Mesothelial cell of epicardium (in vitro differentiated cells): ENCODE data around the gene DCAF12. TPM values are rescaled to one million over a fixed set of nuclear protein-coding genes. Genes with fewer than 3 reads are reported as not detected.

Experiments
- DNase-seq, 2 experiments: peaks; one replicate each; pipeline ENCODE4 v3.0.0; 2021; ENCODE audit warnings: low spot score in 2 of 2; ENCODE audit not compliant: unreplicated experiment in 2 of 2
- H3K27ac Mint-ChIP-seq: 2 replicates; pipeline ENCODE4 v1.8.0; 2021; ENCODE audit warnings: mixed read lengths
- H3K27me3 Mint-ChIP-seq: 2 replicates; pipeline ENCODE4 v1.8.0; 2021; ENCODE audit warnings: low read depth, mixed read lengths
- H3K36me3 Mint-ChIP-seq: 2 replicates; pipeline ENCODE4 v1.8.0; 2021; ENCODE audit warnings: mixed read lengths
- H3K4me1 Mint-ChIP-seq: 2 replicates; pipeline ENCODE4 v1.8.0; 2021; ENCODE audit warnings: mixed read lengths
- H3K4me3 Mint-ChIP-seq: 2 replicates; pipeline ENCODE4 v1.8.0; 2021; ENCODE audit warnings: mild to moderate bottlenecking, moderate library complexity, mixed read lengths
- H3K9me3 Mint-ChIP-seq: 2 replicates; pipeline ENCODE4 v1.8.0; 2021; ENCODE audit warnings: mixed read lengths
- CTCF ChIP-seq: fragments of 200-600 bp; sonication (generic); IDR thresholded peaks from one replicate; pipeline ENCODE4 v1.5.0; 2021; ENCODE audit warnings: antibody characterized with exemption; ENCODE audit not compliant: unreplicated experiment
- total RNA-seq: library from RNA; stranded (reverse); gene quantifications from 3 replicates; pipeline ENCODE4 v1.2.1, GENCODE V29; 2021

DCAF12 gene
- total RNA-seq, 1 donor from 2014 or later: 35.2 TPM

- H3K36me3 Mint-ChIP-seq: no peaks in the 10 kb centered on the region
- no peaks in the 10 kb centered on the region for H3K27me3 Mint-ChIP-seq
Measured at GRCh38 chr9:34059954-34060353, 66.5 kb downstream of the DCAF12 start.

GRCh38 chr9:34059281-34059680 is 67.2 kb downstream of the DCAF12 start:
- DNase-seq: no peak
- TF ChIP-seq CTCF: no peak
- Mint-ChIP-seq H3K27ac (no peak overlapping the region), H3K36me3 (no peaks in the 10 kb centered on the region), H3K4me1 (peaks cover 6% of the 10 kb centered on the region), H3K27me3 (no peaks in the 10 kb centered on the region), H3K4me3 (no peak overlapping the region), H3K9me3 (no peaks in the 10 kb centered on the region)

More at GRCh38 chr9:34059954-34060353, 66.5 kb downstream of the DCAF12 start:
- TF ChIP-seq CTCF: no peak
- Mint-ChIP-seq H3K4me3 (no peak overlapping the region), H3K9me3 (no peaks in the 10 kb centered on the region), H3K4me1 (peaks cover 6% of the 10 kb centered on the region), H3K27ac (no peak overlapping the region)
- DNase-seq: no peak

GRCh38 chr9:34049630-34050384 is 76.7 kb downstream of the DCAF12 start:
- TF ChIP-seq CTCF: no peak
- Mint-ChIP-seq H3K9me3 (no peaks in the 10 kb centered on the region), H3K36me3 (peaks cover 2% of the 10 kb centered on the region), H3K4me1 (peaks cover 32% of the 10 kb centered on the region), H3K27ac (peak overlapping the region; percentile 100), H3K4me3 (peak overlapping the region; percentile 93), H3K27me3 (no peaks in the 10 kb centered on the region)
- DNase-seq: no peak

GRCh38 chr9:34048727-34049629 is 77.5 kb downstream of the DCAF12 start, which contains the start of gene UBAP2:
Gene UBAP2, minus strand, starts transcription at chr9:34048887. Its CDS starts 31,739 bp downstream, at chr9:34017148.
- Mint-ChIP-seq H3K36me3 (peaks cover 2% of the 10 kb centered on the region), H3K9me3 (no peaks in the 10 kb centered on the region), H3K4me3 (peak within 1 kb of the TSS; percentile 93), H3K4me1 (peaks cover 32% of the 10 kb centered on the region), H3K27me3 (no peaks in the 10 kb centered on the region), H3K27ac (peak within 1 kb of the TSS; percentile 100)
- peak; percentile 96 to 98 for DNase-seq
- TF ChIP-seq CTCF: no peak

GRCh38 chr9:34047864-34048726 is 78.4 kb downstream of the DCAF12 start:
- H3K27ac Mint-ChIP-seq: peak overlapping the region; percentile 100
- H3K4me1 Mint-ChIP-seq: peaks cover 32% of the 10 kb centered on the region
- no peak for TF ChIP-seq CTCF
- peak; percentile 23 to 52 for DNase-seq
- H3K4me3 Mint-ChIP-seq: peak overlapping the region; percentile 93
- peaks cover 3% of the 10 kb centered on the region for H3K36me3 Mint-ChIP-seq
- no peaks in the 10 kb centered on the region for H3K27me3 Mint-ChIP-seq
- no peaks in the 10 kb centered on the region for H3K9me3 Mint-ChIP-seq
